GM23248 (cell line): ENCODE data around the gene PLXDC2.

Experiments
- EZH2 ChIP-seq: fragments of 200-600 bp; sonication (generic); IDR thresholded peaks from 2 replicates; pipeline ENCODE4 v1.6.1; 2018; ENCODE audit warnings: antibody characterized with exemption, mild to moderate bottlenecking; ENCODE audit not compliant: insufficient read depth, poor library complexity, severe bottlenecking
- EZH2phosphoT487 ChIP-seq: fragments of 200-600 bp; sonication (generic); IDR thresholded peaks from 2 replicates; pipeline ENCODE4 v1.6.1; 2018; ENCODE audit warnings: antibody characterized with exemption, moderate library complexity, mild to moderate bottlenecking, low read depth; ENCODE audit not compliant: insufficient read depth

DNA sequence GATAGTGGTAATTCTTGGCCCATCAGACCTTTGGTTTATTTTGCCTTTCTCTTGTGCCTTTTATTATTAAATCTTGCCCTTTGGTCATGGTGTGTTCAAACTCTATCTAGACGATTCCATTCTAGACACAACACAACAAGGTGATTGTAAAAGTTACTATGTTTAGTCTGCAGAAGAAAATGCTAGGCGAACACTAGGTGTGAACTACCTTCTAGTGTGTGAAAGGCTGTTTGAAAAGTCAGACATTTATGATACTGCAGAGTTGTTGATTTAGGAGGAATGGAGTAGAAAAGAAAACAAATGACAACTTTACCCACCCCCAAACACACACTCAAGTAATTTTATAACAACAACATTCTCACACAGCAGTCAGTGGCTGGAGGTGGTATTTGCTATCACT is 103.4 kb downstream of the PLXDC2 start:
- no peak for TF ChIP-seq EZH2
- TF ChIP-seq EZH2phosphoT487 = no peak
